ENCODE data around the gene MAD1L1. TPM values are rescaled to one million over a fixed set of nuclear protein-coding genes. Genes with fewer than 3 reads are reported as not detected.

The MAD1L1 gene
- total RNA-seq, 2 experiments from 2014 or later, result 157 to 160 TPM

- ChIA-PET CTCF (no interaction called here), POLR2A (interaction anchor here (1.2 kb wide), 1 partner anchor 167 kb away, joined by 3 read pairs; no protein-coding TSS in a partner anchor)
- H3K27me3 ChIP-seq (ENCODE audit: control insufficient read depth in 1 of 2, insufficient read depth in 2 of 2, low read length in 2 of 2), result no peaks in the 10 kb centered on the region
- H3K36me3 Mint-ChIP-seq (ENCODE audit: low read depth), result no peaks in the 10 kb centered on the region
- no peak for ATAC-seq (ENCODE audit: poor library complexity)
- H3K36me3 ChIP-seq (ENCODE audit: insufficient read depth, low read length), result peaks cover 2% of the 10 kb centered on the region
- no peak for DNase-seq
- H3K4me3 ChIP-seq (ENCODE audit: low read length), result no peak overlapping the region
- H3K27me3 Mint-ChIP-seq, result no peaks in the 10 kb centered on the region
- H3K27ac ChIP-seq (ENCODE audit: low read depth in 1 of 2, low read length in 2 of 2), result no peak overlapping the region
- TF ChIP-seq CTCF (IDR thresholded peaks at IDR 0.05), result no peak
- H3K9me3 ChIP-seq (ENCODE audit: control insufficient read depth in 1 of 2, insufficient read depth in 1 of 2, low read length in 2 of 2), result peaks cover 0 to 5% of the 10 kb centered on the region in 2 experiments
- intact Hi-C loops (cut with DNase I, micrococcal nuclease), result loop anchor here in 1 of 2 experiments (5.0 kb wide), 1 partner anchor 298 kb away; no protein-coding TSS in a partner anchor
- peaks cover 24% of the 10 kb centered on the region for H3K4me1 Mint-ChIP-seq (ENCODE audit: low read depth)
- no peak overlapping the region for H3K4me3 Mint-ChIP-seq
- H3K9me3 Mint-ChIP-seq, result no peaks in the 10 kb centered on the region
- H3K4me1 ChIP-seq (ENCODE audit: insufficient read depth, low read length), result peaks cover 21% of the 10 kb centered on the region
- H3K27ac Mint-ChIP-seq, result no peak overlapping the region
These were observed 138.2 kb downstream of the MAD1L1 start for GRCh38 chr7:2094454-2095045.

GRCh38 chr7:2093843-2094220, 138.9 kb downstream of the MAD1L1 start:
- no peak overlapping the region for H3K27ac Mint-ChIP-seq
- Histone ChIP-seq H3K4me1 (ENCODE audit: insufficient read depth, low read length) (peaks cover 14% of the 10 kb centered on the region), H3K27me3 (ENCODE audit: control insufficient read depth in 1 of 2, insufficient read depth in 2 of 2, low read length in 2 of 2) (no peaks in the 10 kb centered on the region), H3K36me3 (ENCODE audit: insufficient read depth, low read length) (peaks cover 2% of the 10 kb centered on the region), H3K9me3 (ENCODE audit: control insufficient read depth in 1 of 2, insufficient read depth in 1 of 2, low read length in 2 of 2) (peaks cover 0 to 5% of the 10 kb centered on the region in 2 experiments), H3K27ac (ENCODE audit: low read depth in 1 of 2, low read length in 2 of 2) (no peak overlapping the region), H3K4me3 (ENCODE audit: low read length) (no peak overlapping the region)
- ATAC-seq (ENCODE audit: poor library complexity) (no peak), DNase-seq (no peak)
- H3K27me3 Mint-ChIP-seq, result no peaks in the 10 kb centered on the region
- POLR2A ChIA-PET, result interaction anchor here (1.2 kb wide), 1 partner anchor 166 kb away, joined by 3 read pairs; no protein-coding TSS in a partner anchor
- H3K9me3 Mint-ChIP-seq, result no peaks in the 10 kb centered on the region
- CTCF ChIA-PET, result no interaction called here
- no peaks in the 10 kb centered on the region for H3K36me3 Mint-ChIP-seq (ENCODE audit: low read depth)
- H3K4me3 Mint-ChIP-seq, result no peak overlapping the region
- no peak for TF ChIP-seq CTCF (IDR thresholded peaks at IDR 0.05)
- intact Hi-C loops (cut with DNase I, micrococcal nuclease), result no loop called here
- H3K4me1 Mint-ChIP-seq (ENCODE audit: low read depth), result peaks cover 17% of the 10 kb centered on the region

- H3K4me1 ChIP-seq (ENCODE audit: insufficient read depth, low read length), result peaks cover 9% of the 10 kb centered on the region
- no peak overlapping the region for H3K27ac Mint-ChIP-seq
- no peaks in the 10 kb centered on the region for H3K36me3 Mint-ChIP-seq (ENCODE audit: low read depth)
- no peaks in the 10 kb centered on the region for H3K27me3 ChIP-seq (ENCODE audit: control insufficient read depth in 1 of 2, insufficient read depth in 2 of 2, low read length in 2 of 2)
- POLR2A ChIA-PET, result no interaction called here
- DNase-seq, result no peak
- intact Hi-C loops (cut with DNase I, micrococcal nuclease), result no loop called here
- peaks cover 12% of the 10 kb centered on the region for H3K4me1 Mint-ChIP-seq (ENCODE audit: low read depth)
- CTCF ChIA-PET, result no interaction called here
- peaks cover 0 to 5% of the 10 kb centered on the region in 2 experiments for H3K9me3 ChIP-seq (ENCODE audit: control insufficient read depth in 1 of 2, insufficient read depth in 1 of 2, low read length in 2 of 2)
- no peaks in the 10 kb centered on the region for H3K9me3 Mint-ChIP-seq
- no peak for TF ChIP-seq CTCF (IDR thresholded peaks at IDR 0.05)
- H3K4me3 ChIP-seq (ENCODE audit: low read length), result no peak overlapping the region
- ATAC-seq (ENCODE audit: poor library complexity), result no peak
- H3K27ac ChIP-seq (ENCODE audit: low read depth in 1 of 2, low read length in 2 of 2), result no peak overlapping the region
- no peaks in the 10 kb centered on the region for H3K27me3 Mint-ChIP-seq
- no peak overlapping the region for H3K4me3 Mint-ChIP-seq
- H3K36me3 ChIP-seq (ENCODE audit: insufficient read depth, low read length), result peaks cover 2% of the 10 kb centered on the region
These were observed 139.4 kb downstream of the MAD1L1 start for GRCh38 chr7:2093215-2093842.
